Measurements from ENCODE around the gene MTX3. TPM values are rescaled to one million over a fixed set of nuclear protein-coding genes. Genes with fewer than 3 reads are reported as not detected.
A peak's percentile ranks its signal among the peaks of the same experiment; 100 is the strongest.

The MTX3 gene
- polyA plus RNA-seq, 1 of the 3 experiments (the other 2 are of a cell fraction) = 6.8 TPM

DNA sequence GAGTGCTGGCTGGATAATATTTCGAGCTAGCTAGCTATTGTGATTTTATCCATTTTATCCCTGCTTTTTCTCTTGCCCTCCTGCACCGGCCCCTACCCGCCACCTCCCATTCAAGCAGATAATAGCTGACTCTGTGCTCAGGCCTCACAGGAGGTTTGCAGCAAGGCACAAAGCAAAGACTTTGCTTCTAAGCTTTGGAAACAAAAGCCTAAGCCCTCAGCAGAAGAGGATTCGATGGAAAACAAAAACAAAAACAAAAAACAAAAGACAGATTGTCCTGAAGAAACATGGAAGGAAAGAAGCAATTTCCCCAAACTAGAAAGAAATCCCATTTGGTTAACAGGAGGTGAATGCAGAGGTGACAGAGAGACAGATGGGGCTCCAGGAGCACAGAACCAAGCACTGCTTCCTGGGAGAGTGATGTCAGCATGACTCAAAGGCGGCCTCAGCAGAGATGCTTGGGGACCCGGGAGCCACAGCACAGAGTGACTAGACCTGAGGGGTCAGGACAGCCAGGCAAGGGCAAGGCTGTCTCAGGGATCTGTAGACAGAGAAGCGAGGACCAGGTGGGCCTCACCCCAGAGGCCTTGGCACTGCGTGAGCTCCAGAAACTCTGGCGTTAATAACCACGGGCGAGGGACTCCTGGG is 28.4 kb downstream of the MTX3 start (continued):
- TF ChIP-seq TAF1 (IDR thresholded peaks at IDR 0.05; ENCODE audit: borderline replicate concordance, low read depth, low read length) (no peak), MEF2A (IDR thresholded peaks at IDR 0.05; ENCODE audit: borderline replicate concordance, low read depth) (no peak)
- TF ChIP-seq, protein P1, sequence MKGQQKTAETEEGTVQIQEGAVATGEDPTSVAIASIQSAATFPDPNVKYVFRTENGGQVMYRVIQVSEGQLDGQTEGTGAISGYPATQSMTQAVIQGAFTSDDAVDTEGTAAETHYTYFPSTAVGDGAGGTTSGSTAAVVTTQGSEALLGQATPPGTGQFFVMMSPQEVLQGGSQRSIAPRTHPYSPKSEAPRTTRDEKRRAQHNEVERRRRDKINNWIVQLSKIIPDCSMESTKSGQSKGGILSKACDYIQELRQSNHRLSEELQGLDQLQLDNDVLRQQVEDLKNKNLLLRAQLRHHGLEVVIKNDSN (IDR thresholded peaks at IDR 0.05; ENCODE audit: borderline replicate concordance, low read depth) = no peak
- TF ChIP-seq, protein P2, sequence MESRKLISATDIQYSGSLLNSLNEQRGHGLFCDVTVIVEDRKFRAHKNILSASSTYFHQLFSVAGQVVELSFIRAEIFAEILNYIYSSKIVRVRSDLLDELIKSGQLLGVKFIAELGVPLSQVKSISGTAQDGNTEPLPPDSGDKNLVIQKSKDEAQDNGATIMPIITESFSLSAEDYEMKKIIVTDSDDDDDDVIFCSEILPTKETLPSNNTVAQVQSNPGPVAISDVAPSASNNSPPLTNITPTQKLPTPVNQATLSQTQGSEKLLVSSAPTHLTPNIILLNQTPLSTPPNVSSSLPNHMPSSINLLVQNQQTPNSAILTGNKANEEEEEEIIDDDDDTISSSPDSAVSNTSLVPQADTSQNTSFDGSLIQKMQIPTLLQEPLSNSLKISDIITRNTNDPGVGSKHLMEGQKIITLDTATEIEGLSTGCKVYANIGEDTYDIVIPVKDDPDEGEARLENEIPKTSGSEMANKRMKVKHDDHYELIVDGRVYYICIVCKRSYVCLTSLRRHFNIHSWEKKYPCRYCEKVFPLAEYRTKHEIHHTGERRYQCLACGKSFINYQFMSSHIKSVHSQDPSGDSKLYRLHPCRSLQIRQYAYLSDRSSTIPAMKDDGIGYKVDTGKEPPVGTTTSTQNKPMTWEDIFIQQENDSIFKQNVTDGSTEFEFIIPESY (IDR thresholded peaks at IDR 0.05; ENCODE audit: borderline replicate concordance, low read depth) = no peak

DNA sequence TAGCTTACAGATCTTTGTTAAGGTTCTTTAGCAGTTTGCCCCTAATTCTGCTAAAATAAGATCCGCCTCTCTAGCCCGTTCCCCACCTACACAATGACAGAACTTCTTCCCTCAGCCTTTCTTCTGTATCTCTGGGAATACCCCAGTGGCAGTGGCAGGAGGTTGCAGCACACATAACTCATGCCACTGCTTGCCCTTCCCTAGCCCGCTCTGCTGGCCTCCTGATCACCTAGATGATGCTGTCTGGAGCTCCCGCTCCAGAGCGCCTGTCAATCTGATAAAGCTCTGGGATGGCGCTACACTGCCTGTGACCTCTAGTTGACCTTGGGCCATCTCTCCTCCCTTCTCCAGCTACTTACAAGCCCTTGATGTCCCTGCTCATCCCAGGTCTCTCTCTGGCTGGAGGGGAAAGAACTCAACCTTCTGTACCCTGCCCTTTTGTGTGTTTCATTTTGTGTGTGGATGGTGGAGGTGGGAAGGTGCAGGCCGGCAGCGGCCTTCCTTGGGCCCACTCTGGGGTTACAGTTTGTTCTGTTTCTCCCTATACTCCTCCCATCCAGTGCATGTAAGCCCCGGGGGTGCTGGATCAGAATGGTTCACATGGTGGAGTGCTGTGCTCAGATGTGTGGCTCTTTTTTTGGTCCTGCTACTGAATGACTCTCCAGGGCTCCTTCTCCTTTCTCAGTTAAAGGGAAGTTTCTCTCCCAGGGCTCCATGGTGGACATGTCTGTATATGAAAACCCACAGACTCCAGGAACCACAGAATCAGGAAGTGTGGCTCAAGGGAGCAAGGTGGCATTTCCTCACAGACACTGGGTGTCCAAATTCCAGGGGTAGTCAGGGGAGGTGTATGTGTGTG is 29.1 kb downstream of the MTX3 start:
- no peak overlapping the region for H3K9ac ChIP-seq
- H3K79me2 ChIP-seq (ENCODE audit: insufficient read depth) = no peaks in the 10 kb centered on the region
- H2AFZ ChIP-seq (ENCODE audit: low read depth) = peak overlapping the region; percentile 57; the same call in 1 of the 2 replicates
- TF ChIP-seq MXI1 (IDR thresholded peaks at IDR 0.05; ENCODE audit: low read depth, low read length) (no peak), RCOR1 (IDR thresholded peaks at IDR 0.05; ENCODE audit: low read length) (no peak), ELF1 (IDR thresholded peaks at IDR 0.05) (no peak), POLR2AphosphoS5 (IDR thresholded peaks at IDR 0.05; ENCODE audit: low read depth, low read length) (no peak), TCF12 (IDR thresholded peaks at IDR 0.05) (no peak), RFX5 (IDR thresholded peaks at IDR 0.05; ENCODE audit: low read length) (no peak), SIN3A (IDR thresholded peaks at IDR 0.05; ENCODE audit: borderline replicate concordance, low read depth, low read length) (no peak), RAD21 (IDR thresholded peaks at IDR 0.05; ENCODE audit: low read length) (no peak), FOXM1 (IDR thresholded peaks at IDR 0.05; ENCODE audit: low read depth) (no peak), GABPA (IDR thresholded peaks at IDR 0.05; ENCODE audit: low read depth) (no peak), JUND (IDR thresholded peaks at IDR 0.05) (no peak), CHD2 (IDR thresholded peaks at IDR 0.05; ENCODE audit: low read length, partially characterized antibody) (no peak), MEF2A (IDR thresholded peaks at IDR 0.05; ENCODE audit: borderline replicate concordance, low read depth) (no peak)
- TF ChIP-seq, protein P3, sequence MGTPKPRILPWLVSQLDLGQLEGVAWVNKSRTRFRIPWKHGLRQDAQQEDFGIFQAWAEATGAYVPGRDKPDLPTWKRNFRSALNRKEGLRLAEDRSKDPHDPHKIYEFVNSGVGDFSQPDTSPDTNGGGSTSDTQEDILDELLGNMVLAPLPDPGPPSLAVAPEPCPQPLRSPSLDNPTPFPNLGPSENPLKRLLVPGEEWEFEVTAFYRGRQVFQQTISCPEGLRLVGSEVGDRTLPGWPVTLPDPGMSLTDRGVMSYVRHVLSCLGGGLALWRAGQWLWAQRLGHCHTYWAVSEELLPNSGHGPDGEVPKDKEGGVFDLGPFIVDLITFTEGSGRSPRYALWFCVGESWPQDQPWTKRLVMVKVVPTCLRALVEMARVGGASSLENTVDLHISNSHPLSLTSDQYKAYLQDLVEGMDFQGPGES (IDR thresholded peaks at IDR 0.05; ENCODE audit: low read depth, low read length) = no peak
- TF ChIP-seq, protein P4, sequence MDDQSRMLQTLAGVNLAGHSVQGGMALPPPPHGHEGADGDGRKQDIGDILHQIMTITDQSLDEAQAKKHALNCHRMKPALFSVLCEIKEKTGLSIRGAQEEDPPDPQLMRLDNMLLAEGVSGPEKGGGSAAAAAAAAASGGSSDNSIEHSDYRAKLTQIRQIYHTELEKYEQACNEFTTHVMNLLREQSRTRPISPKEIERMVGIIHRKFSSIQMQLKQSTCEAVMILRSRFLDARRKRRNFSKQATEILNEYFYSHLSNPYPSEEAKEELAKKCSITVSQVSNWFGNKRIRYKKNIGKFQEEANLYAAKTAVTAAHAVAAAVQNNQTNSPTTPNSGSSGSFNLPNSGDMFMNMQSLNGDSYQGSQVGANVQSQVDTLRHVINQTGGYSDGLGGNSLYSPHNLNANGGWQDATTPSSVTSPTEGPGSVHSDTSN (IDR thresholded peaks at IDR 0.05) = no peak
- no peaks in the 10 kb centered on the region for H3K9me3 ChIP-seq
- H3K4me2 ChIP-seq = no peak overlapping the region
- no peak overlapping the region for H3K27ac ChIP-seq (ENCODE audit: low read depth in 2 of 2, low read length in 1 of 2)
- H4K20me1 ChIP-seq (ENCODE audit: insufficient read depth) = no peaks in the 10 kb centered on the region
- no peaks in the 10 kb centered on the region for H3K36me3 ChIP-seq (replicated peaks in 1 of 2; ENCODE audit: control insufficient read depth in 1 of 2, insufficient read depth in 2 of 2, low read length in 1 of 2)
- H3K4me3 ChIP-seq (ENCODE audit: low read depth in 2 of 2, low read length in 1 of 2) = no peak overlapping the region
- WGBS (ENCODE audit: low lambda C conversion rate) = 89% methylated on average over 9 of the region's 9 CpGs
- no peaks in the 10 kb centered on the region for H3K27me3 ChIP-seq (ENCODE audit: insufficient read depth)
- DNase-seq = peak; percentile 7
- ChIA-PET CTCF (interaction anchor here (1.0 kb wide), 1 partner anchor 71 kb away, joined by 3 read pairs; no protein-coding TSS in a partner anchor), POLR2A (no interaction called here)
- H3F3A ChIP-seq (replicated peaks; ENCODE audit: insufficient read depth) = no peaks in the 10 kb centered on the region
- H3K9me2 ChIP-seq = no peaks in the 10 kb centered on the region
- peaks cover 0 to 8% of the 10 kb centered on the region in 2 experiments; a peak in 1 of 4 replicates for H3K4me1 ChIP-seq (ENCODE audit: control insufficient read depth in 1 of 2, insufficient read depth in 2 of 2, low read depth in 1 of 2, low read length in 1 of 2)

Data from SK-N-SH (cell line).